B cell (primary cell): ENCODE data around the gene COL11A2.

ENCODE experiments used
- EZH2 ChIP-seq: IDR thresholded peaks from 2 replicates; pipeline ENCODE4 v1.6.1; 2012; ENCODE audit warnings: borderline replicate concordance, low read depth, mild to moderate bottlenecking, moderate library complexity, low read length; ENCODE audit not compliant: insufficient read depth, poor library complexity, severe bottlenecking
- TF ChIP-seq, protein P1 (sequence below): fragments of 200-600 bp; IDR thresholded peaks from one replicate; pipeline ENCODE4 v1.8.0; 2022; ENCODE audit warnings: antibody characterized with exemption, mild to moderate bottlenecking

DNA sequence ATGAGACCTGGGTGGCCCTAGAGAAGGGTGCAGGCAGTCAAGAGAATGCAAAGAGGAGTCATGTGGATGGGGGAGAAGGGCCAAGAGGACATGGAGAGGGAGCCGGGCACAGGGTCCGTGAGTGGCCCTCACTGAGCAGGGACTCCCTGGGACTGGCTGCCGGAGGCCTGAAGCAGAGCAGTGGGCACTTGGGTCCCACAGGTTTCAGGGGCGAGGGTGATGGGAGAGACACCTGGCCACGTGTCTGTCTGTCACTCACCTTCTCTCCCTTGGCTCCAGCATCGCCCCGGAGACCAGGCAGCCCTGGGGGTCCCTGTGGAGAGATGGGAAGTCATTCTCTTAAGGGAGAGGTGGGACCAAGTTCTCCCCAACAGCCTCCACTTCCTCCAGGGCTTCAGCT, 25.5 kb downstream of the COL11A2 start:
- TF ChIP-seq, protein P1, sequence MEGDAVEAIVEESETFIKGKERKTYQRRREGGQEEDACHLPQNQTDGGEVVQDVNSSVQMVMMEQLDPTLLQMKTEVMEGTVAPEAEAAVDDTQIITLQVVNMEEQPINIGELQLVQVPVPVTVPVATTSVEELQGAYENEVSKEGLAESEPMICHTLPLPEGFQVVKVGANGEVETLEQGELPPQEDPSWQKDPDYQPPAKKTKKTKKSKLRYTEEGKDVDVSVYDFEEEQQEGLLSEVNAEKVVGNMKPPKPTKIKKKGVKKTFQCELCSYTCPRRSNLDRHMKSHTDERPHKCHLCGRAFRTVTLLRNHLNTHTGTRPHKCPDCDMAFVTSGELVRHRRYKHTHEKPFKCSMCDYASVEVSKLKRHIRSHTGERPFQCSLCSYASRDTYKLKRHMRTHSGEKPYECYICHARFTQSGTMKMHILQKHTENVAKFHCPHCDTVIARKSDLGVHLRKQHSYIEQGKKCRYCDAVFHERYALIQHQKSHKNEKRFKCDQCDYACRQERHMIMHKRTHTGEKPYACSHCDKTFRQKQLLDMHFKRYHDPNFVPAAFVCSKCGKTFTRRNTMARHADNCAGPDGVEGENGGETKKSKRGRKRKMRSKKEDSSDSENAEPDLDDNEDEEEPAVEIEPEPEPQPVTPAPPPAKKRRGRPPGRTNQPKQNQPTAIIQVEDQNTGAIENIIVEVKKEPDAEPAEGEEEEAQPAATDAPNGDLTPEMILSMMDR, result no peak
- no peak for TF ChIP-seq EZH2
